Measurements from ENCODE around the gene PPM1L. TPM values are rescaled to one million over a fixed set of nuclear protein-coding genes. Genes with fewer than 3 reads are reported as not detected.

PPM1L gene
- total and polyA plus RNA-seq, 10 of the 15 experiments (the other 5 are each of a cell fraction or from before 2014, with no cell fraction given) = under 0.01 to 0.33 (median 0.06) TPM; not detected in 1

- TF ChIP-seq REST (IDR thresholded peaks at IDR 0.05; ENCODE audit: low read depth, low read length) (0 out of 2 replicates have a peak, but pooled peaks have one; percentile 21), PAX5 (IDR thresholded peaks at IDR 0.05; ENCODE audit: borderline replicate concordance, low read depth, low read length) (peak; percentile 63; the same call in 1 of the 2 replicates), RUNX3 (IDR thresholded peaks at IDR 0.05; ENCODE audit: low read length) (peak; percentile 70), CUX1 (IDR thresholded peaks at IDR 0.05; ENCODE audit: insufficient replicate concordance, low read depth, low read length) (no peak), TCF3 (IDR thresholded peaks at IDR 0.05; ENCODE audit: borderline replicate concordance, insufficient read depth, low read depth, low read length) (peak; percentile 89), TBL1XR1 (IDR thresholded peaks at IDR 0.05; ENCODE audit: low read depth, low read length) (0 out of 2 replicates have a peak, but pooled peaks have one; percentile 52), ZNF207 (IDR thresholded peaks at IDR 0.05; ENCODE audit: borderline replicate concordance) (no peak), YY1 (IDR thresholded peaks at IDR 0.05; ENCODE audit: low read depth, low read length) (peak; percentile 60; the same call in 1 of the 2 replicates), ASH2L (IDR thresholded peaks at IDR 0.05; ENCODE audit: borderline replicate concordance, low read depth) (peak; percentile 78; the same call in 1 of the 2 replicates), BHLHE40 (IDR thresholded peaks at IDR 0.05; ENCODE audit: borderline replicate concordance in 1 of 2, low read depth in 2 of 2, low read length in 1 of 2) (peak in 1 of 2 experiments; percentile 39; a peak in 2 of 4 replicates), CREM (IDR thresholded peaks at IDR 0.05; ENCODE audit: low read depth) (peak; percentile 46), EED (IDR thresholded peaks at IDR 0.05; ENCODE audit: low read depth) (peak; percentile 44), IKZF2 (IDR thresholded peaks at IDR 0.05) (peak in 1 of 2 experiments; percentile 29; a peak in 1 of 4 replicates), ZZZ3 (IDR thresholded peaks at IDR 0.05; ENCODE audit: control insufficient read depth, insufficient read length, low read depth) (no peak), SP1 (IDR thresholded peaks at IDR 0.05; ENCODE audit: low read depth, low read length) (peak; percentile 62)
These were observed 129.8 kb downstream of the PPM1L start (continued) for GRCh38 chr3:160885791-160886286.

All from GM12878 (cell line).